WTC11 (cell line): ENCODE data around the gene NEBL. TPM values are rescaled to one million over a fixed set of nuclear protein-coding genes. Genes with fewer than 3 reads are reported as not detected.

Experiments used
- ATAC-seq: fragments of 200-7000 bp; cut with Tn5 transposase; 2 replicates; pipeline ENCODE4 v1.10.0; 2021; ENCODE audit warnings: mild to moderate bottlenecking, moderate library complexity
- CTCF ChIA-PET: fragments of 300-600 bp; sonication (Branson Sonifier 250); formaldehyde crosslinking; loops from one replicate; lab custom pipeline; 2021; ENCODE audit warnings: antibody characterized with exemption; lab: Charles Lee
- POLR2A ChIA-PET: fragments of 350-600 bp; sonication (Branson Sonifier 250); formaldehyde crosslinking; loops from one replicate; lab custom pipeline; 2021; ENCODE audit warnings: antibody characterized with exemption; lab: Charles Lee
- DNase-seq: peaks from one replicate; pipeline ENCODE4 v3.0.0; 2021; ENCODE audit warnings: low spot score
- H3K27ac Mint-ChIP-seq: 2 replicates; pipeline ENCODE4 v1.8.0; 2021; ENCODE audit warnings: mixed read lengths
- H3K27me3 Mint-ChIP-seq: 2 replicates; pipeline ENCODE4 v1.8.0; 2021; ENCODE audit warnings: low read depth, mild to moderate bottlenecking, moderate library complexity, mixed read lengths
- H3K36me3 Mint-ChIP-seq: 2 replicates; pipeline ENCODE4 v1.8.0; 2021; ENCODE audit warnings: mixed read lengths
- H3K4me1 Mint-ChIP-seq: 2 replicates; pipeline ENCODE4 v1.8.0; 2022; ENCODE audit warnings: mixed read lengths
- H3K4me3 Mint-ChIP-seq: 2 replicates; pipeline ENCODE4 v1.8.0; 2021; ENCODE audit warnings: mild to moderate bottlenecking, moderate library complexity, mixed read lengths
- H3K9me3 Mint-ChIP-seq: 2 replicates; pipeline ENCODE4 v1.8.0; 2021; ENCODE audit warnings: mixed read lengths
- ATF3 ChIP-seq: sonication (generic); formaldehyde crosslinking; conservative IDR thresholded peaks from 2 replicates; pipeline ENCODE4 v1.8.1; 2022; ENCODE audit warnings: mild to moderate bottlenecking, missing genetic modification reagents
- E2F5 ChIP-seq: sonication (generic); formaldehyde crosslinking; IDR thresholded peaks from 2 replicates; pipeline ENCODE4 v1.8.1; 2022; ENCODE audit warnings: mild to moderate bottlenecking, moderate library complexity, missing genetic modification reagents
- ESRRA ChIP-seq: sonication (generic); formaldehyde crosslinking; IDR thresholded peaks from 2 replicates; pipeline ENCODE4 v1.8.1; 2022; ENCODE audit warnings: mild to moderate bottlenecking, missing genetic modification reagents, borderline replicate concordance
- ETV6 ChIP-seq: sonication (generic); formaldehyde crosslinking; IDR thresholded peaks from 2 replicates; pipeline ENCODE4 v1.8.1; 2022; ENCODE audit warnings: mild to moderate bottlenecking, missing genetic modification reagents
- FOXK1 ChIP-seq: sonication (generic); formaldehyde crosslinking; IDR thresholded peaks from 2 replicates; pipeline ENCODE4 v1.8.0; 2022; ENCODE audit warnings: mild to moderate bottlenecking, moderate library complexity, missing genetic modification reagents
- GRHL2 ChIP-seq: fragments of 250-450 bp; sonication (Bioruptor Pico); IDR thresholded peaks from 2 replicates; pipeline ENCODE4 v1.8.0; 2022; ENCODE audit warnings: mild to moderate bottlenecking, moderate library complexity; ENCODE audit not compliant: insufficient replicate concordance, severe bottlenecking
- GTF2I ChIP-seq: fragments of 250-450 bp; sonication (Bioruptor Pico); conservative IDR thresholded peaks from 2 replicates; pipeline ENCODE4 v1.4.0; 2021; ENCODE audit warnings: mild to moderate bottlenecking
- MYBL2 ChIP-seq: sonication (generic); formaldehyde crosslinking; IDR thresholded peaks from 2 replicates; pipeline ENCODE4 v1.8.1; 2023; ENCODE audit warnings: mild to moderate bottlenecking, moderate library complexity, missing genetic modification reagents
- NR2C2 ChIP-seq: sonication (generic); formaldehyde crosslinking; IDR thresholded peaks from 2 replicates; pipeline ENCODE4 v1.8.0; 2022; ENCODE audit warnings: mild to moderate bottlenecking, missing genetic modification reagents
- RELA ChIP-seq: sonication (generic); formaldehyde crosslinking; IDR thresholded peaks from 2 replicates; pipeline ENCODE4 v1.8.1; 2022; ENCODE audit warnings: missing genetic modification reagents, mild to moderate bottlenecking, borderline replicate concordance
- SMAD4 ChIP-seq: sonication (generic); formaldehyde crosslinking; IDR thresholded peaks from 2 replicates; pipeline ENCODE4 v1.8.0; 2022; ENCODE audit warnings: mild to moderate bottlenecking, missing genetic modification reagents
- TEAD1 ChIP-seq: sonication (generic); formaldehyde crosslinking; IDR thresholded peaks from 2 replicates; pipeline ENCODE4 v1.8.0; 2022; ENCODE audit warnings: mild to moderate bottlenecking, missing genetic modification reagents
- USF1 ChIP-seq: sonication (generic); formaldehyde crosslinking; IDR thresholded peaks from 2 replicates; pipeline ENCODE4 v1.8.0; 2022; ENCODE audit warnings: mild to moderate bottlenecking, missing genetic modification reagents
- ZNF121 ChIP-seq: sonication (generic); formaldehyde crosslinking; IDR thresholded peaks from 2 replicates; pipeline ENCODE4 v1.8.0; 2023; ENCODE audit warnings: missing genetic modification reagents
- ZNF317 ChIP-seq: sonication (generic); formaldehyde crosslinking; IDR thresholded peaks from 2 replicates; pipeline ENCODE4 v1.8.1; 2023; ENCODE audit warnings: low read depth, mild to moderate bottlenecking, moderate library complexity, missing genetic modification reagents, borderline replicate concordance
- ZNF396 ChIP-seq: fragments of 250-450 bp; sonication (Bioruptor Pico); IDR thresholded peaks from 2 replicates; pipeline ENCODE4 v1.8.0; 2021; ENCODE audit warnings: mild to moderate bottlenecking, moderate library complexity, borderline replicate concordance
- total RNA-seq: library from RNA; stranded (reverse); gene quantifications from 3 replicates; pipeline ENCODE4 v1.2.3, GENCODE V29; 2021
- TF ChIP-seq, protein P1 (sequence below): sonication (generic); formaldehyde crosslinking; IDR thresholded peaks from 2 replicates; pipeline ENCODE4 v1.8.0; 2023; ENCODE audit warnings: missing genetic modification reagents, mild to moderate bottlenecking, borderline replicate concordance
- TF ChIP-seq, protein P2 (sequence below): sonication (generic); formaldehyde crosslinking; IDR thresholded peaks from 2 replicates; pipeline ENCODE4 v1.8.0; 2022; ENCODE audit warnings: missing genetic modification reagents
- TF ChIP-seq, protein P3 (sequence below): fragments of 200-600 bp; IDR thresholded peaks from 2 replicates; pipeline ENCODE4 v1.8.0; 2022; ENCODE audit warnings: antibody characterized with exemption
- TF ChIP-seq, protein P4 (sequence below): fragments of 250-450 bp; sonication (Bioruptor Pico); IDR thresholded peaks from 2 replicates; pipeline ENCODE4 v1.9.0; 2021; ENCODE audit warnings: moderate library complexity, mild to moderate bottlenecking, inconsistent platforms, borderline replicate concordance

NEBL gene
- total RNA-seq, 1 experiment from 2014 or later = 8.9 TPM

DNA sequence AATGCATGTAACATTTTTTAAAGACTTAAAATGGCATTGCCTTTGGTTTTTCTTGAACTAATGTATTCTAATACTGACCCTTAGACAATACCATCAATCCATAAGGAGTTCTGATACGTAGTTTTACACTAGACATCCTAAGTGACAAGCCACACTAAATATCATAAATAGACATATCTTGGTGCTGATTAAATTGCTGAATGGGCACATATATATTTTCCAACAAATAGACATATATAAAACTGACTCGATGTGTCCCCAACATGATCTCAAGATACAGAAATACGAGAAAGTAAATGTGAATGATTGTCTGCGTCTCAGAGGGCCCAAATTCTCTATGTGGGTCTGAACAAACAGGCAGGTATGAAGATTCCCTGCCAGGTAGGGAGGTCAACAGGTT is 99.8 kb downstream of the NEBL start:
- H3K4me1 Mint-ChIP-seq = no peaks in the 10 kb centered on the region
- ChIA-PET CTCF (no interaction called here), POLR2A (no interaction called here)
- H3K4me3 Mint-ChIP-seq = no peak overlapping the region
- ATAC-seq = no peak
- TF ChIP-seq, protein P1, sequence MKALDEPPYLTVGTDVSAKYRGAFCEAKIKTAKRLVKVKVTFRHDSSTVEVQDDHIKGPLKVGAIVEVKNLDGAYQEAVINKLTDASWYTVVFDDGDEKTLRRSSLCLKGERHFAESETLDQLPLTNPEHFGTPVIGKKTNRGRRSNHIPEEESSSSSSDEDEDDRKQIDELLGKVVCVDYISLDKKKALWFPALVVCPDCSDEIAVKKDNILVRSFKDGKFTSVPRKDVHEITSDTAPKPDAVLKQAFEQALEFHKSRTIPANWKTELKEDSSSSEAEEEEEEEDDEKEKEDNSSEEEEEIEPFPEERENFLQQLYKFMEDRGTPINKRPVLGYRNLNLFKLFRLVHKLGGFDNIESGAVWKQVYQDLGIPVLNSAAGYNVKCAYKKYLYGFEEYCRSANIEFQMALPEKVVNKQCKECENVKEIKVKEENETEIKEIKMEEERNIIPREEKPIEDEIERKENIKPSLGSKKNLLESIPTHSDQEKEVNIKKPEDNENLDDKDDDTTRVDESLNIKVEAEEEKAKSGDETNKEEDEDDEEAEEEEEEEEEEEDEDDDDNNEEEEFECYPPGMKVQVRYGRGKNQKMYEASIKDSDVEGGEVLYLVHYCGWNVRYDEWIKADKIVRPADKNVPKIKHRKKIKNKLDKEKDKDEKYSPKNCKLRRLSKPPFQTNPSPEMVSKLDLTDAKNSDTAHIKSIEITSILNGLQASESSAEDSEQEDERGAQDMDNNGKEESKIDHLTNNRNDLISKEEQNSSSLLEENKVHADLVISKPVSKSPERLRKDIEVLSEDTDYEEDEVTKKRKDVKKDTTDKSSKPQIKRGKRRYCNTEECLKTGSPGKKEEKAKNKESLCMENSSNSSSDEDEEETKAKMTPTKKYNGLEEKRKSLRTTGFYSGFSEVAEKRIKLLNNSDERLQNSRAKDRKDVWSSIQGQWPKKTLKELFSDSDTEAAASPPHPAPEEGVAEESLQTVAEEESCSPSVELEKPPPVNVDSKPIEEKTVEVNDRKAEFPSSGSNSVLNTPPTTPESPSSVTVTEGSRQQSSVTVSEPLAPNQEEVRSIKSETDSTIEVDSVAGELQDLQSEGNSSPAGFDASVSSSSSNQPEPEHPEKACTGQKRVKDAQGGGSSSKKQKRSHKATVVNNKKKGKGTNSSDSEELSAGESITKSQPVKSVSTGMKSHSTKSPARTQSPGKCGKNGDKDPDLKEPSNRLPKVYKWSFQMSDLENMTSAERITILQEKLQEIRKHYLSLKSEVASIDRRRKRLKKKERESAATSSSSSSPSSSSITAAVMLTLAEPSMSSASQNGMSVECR (CRISPR knock-in tag) = no peak
- TF ChIP-seq, protein P2, sequence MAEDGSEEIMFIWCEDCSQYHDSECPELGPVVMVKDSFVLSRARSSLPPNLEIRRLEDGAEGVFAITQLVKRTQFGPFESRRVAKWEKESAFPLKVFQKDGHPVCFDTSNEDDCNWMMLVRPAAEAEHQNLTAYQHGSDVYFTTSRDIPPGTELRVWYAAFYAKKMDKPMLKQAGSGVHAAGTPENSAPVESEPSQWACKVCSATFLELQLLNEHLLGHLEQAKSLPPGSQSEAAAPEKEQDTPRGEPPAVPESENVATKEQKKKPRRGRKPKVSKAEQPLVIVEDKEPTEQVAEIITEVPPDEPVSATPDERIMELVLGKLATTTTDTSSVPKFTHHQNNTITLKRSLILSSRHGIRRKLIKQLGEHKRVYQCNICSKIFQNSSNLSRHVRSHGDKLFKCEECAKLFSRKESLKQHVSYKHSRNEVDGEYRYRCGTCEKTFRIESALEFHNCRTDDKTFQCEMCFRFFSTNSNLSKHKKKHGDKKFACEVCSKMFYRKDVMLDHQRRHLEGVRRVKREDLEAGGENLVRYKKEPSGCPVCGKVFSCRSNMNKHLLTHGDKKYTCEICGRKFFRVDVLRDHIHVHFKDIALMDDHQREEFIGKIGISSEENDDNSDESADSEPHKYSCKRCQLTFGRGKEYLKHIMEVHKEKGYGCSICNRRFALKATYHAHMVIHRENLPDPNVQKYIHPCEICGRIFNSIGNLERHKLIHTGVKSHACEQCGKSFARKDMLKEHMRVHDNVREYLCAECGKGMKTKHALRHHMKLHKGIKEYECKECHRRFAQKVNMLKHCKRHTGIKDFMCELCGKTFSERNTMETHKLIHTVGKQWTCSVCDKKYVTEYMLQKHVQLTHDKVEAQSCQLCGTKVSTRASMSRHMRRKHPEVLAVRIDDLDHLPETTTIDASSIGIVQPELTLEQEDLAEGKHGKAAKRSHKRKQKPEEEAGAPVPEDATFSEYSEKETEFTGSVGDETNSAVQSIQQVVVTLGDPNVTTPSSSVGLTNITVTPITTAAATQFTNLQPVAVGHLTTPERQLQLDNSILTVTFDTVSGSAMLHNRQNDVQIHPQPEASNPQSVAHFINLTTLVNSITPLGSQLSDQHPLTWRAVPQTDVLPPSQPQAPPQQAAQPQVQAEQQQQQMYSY (CRISPR knock-in tag) = no peak
- TF ChIP-seq ETV6 (CRISPR knock-in tag) = no peak
- no peak for TF ChIP-seq NR2C2 (CRISPR knock-in tag)
- TF ChIP-seq, protein P3, sequence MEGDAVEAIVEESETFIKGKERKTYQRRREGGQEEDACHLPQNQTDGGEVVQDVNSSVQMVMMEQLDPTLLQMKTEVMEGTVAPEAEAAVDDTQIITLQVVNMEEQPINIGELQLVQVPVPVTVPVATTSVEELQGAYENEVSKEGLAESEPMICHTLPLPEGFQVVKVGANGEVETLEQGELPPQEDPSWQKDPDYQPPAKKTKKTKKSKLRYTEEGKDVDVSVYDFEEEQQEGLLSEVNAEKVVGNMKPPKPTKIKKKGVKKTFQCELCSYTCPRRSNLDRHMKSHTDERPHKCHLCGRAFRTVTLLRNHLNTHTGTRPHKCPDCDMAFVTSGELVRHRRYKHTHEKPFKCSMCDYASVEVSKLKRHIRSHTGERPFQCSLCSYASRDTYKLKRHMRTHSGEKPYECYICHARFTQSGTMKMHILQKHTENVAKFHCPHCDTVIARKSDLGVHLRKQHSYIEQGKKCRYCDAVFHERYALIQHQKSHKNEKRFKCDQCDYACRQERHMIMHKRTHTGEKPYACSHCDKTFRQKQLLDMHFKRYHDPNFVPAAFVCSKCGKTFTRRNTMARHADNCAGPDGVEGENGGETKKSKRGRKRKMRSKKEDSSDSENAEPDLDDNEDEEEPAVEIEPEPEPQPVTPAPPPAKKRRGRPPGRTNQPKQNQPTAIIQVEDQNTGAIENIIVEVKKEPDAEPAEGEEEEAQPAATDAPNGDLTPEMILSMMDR = no peak
- TF ChIP-seq SMAD4 (CRISPR knock-in tag) = no peak
- no peaks in the 10 kb centered on the region for H3K36me3 Mint-ChIP-seq
- H3K9me3 Mint-ChIP-seq = no peaks in the 10 kb centered on the region
- no peaks in the 10 kb centered on the region for H3K27me3 Mint-ChIP-seq
- no peak for DNase-seq
- no peak overlapping the region for H3K27ac Mint-ChIP-seq

- ATAC-seq = no peak
- Mint-ChIP-seq H3K4me3 (no peak overlapping the region), H3K4me1 (no peaks in the 10 kb centered on the region), H3K27ac (no peak overlapping the region), H3K9me3 (no peaks in the 10 kb centered on the region), H3K27me3 (no peaks in the 10 kb centered on the region), H3K36me3 (no peaks in the 10 kb centered on the region)
- POLR2A ChIA-PET = no interaction called here
- CTCF ChIA-PET = no interaction called here
- no peak for DNase-seq
- TF ChIP-seq GTF2I (CRISPR knock-in tag) (no peak), ESRRA (CRISPR knock-in tag) (no peak), GRHL2 (no peak), E2F5 (CRISPR knock-in tag) (no peak), USF1 (CRISPR knock-in tag) (no peak), MYBL2 (no peak), ATF3 (CRISPR knock-in tag) (no peak), ZNF121 (CRISPR knock-in tag) (no peak), ZNF317 (CRISPR knock-in tag) (no peak), TEAD1 (CRISPR knock-in tag) (no peak), ZNF396 (CRISPR knock-in tag) (no peak), SMAD4 (CRISPR knock-in tag) (no peak), RELA (CRISPR knock-in tag) (no peak), FOXK1 (CRISPR knock-in tag) (no peak)
- TF ChIP-seq, protein P4, sequence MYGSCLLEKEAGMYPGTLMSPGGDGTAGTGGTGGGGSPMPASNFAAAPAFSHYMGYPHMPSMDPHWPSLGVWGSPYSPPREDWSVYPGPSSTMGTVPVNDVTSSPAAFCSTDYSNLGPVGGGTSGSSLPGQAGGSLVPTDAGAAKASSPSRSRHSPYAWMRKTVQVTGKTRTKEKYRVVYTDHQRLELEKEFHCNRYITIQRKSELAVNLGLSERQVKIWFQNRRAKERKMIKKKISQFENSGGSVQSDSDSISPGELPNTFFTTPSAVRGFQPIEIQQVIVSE (CRISPR knock-in tag) = no peak
- TF ChIP-seq, protein P3 = no peak
Observed at GRCh38 chr10:20795391-20795790, 101.7 kb downstream of the NEBL start.
